ENCODE measurements around the gene OSCP1. TPM values are rescaled to one million over a fixed set of nuclear protein-coding genes. Genes with fewer than 3 reads are reported as not detected.

Gene OSCP1
- total RNA-seq, 1 experiment from 2014 or later: 3.2 TPM

GRCh38 chr1:36383240-36383639, 67.0 kb downstream of the OSCP1 start:
- Histone ChIP-seq H2BK120ac (ENCODE audit: low read depth, low read length, poor library complexity, severe bottlenecking) (no peak overlapping the region), H4K20me1 (ENCODE audit: control insufficient read depth, insufficient read depth, insufficient read length) (no peaks in the 10 kb centered on the region), H3K9me3 (ENCODE audit: control insufficient read depth, low read depth, low read length) (no peaks in the 10 kb centered on the region), H3K79me1 (ENCODE audit: insufficient read depth, low read depth, low read length, poor library complexity, severe bottlenecking) (no peaks in the 10 kb centered on the region), H4K91ac (ENCODE audit: insufficient read length, low read depth, low read length) (no peak overlapping the region), H3K79me2 (ENCODE audit: insufficient read depth, low read length) (peaks cover 12% of the 10 kb centered on the region; the same call in 1 of the 2 replicates), H3T11ph (ENCODE audit: low read length) (no peak overlapping the region), H3K9ac (ENCODE audit: extremely low read depth, insufficient read length, low read length) (no peak overlapping the region), H3K23me2 (ENCODE audit: insufficient read length, low read depth, low read length, poor library complexity, severe bottlenecking) (peaks cover 11% of the 10 kb centered on the region), H2AK5ac (ENCODE audit: insufficient read length, low read length) (no peak overlapping the region), H2BK12ac (ENCODE audit: insufficient read length, low read depth, low read length) (no peak overlapping the region), H3K27me3 (ENCODE audit: insufficient read depth, low read length) (no peaks in the 10 kb centered on the region), H3K56ac (ENCODE audit: insufficient read length, low read depth, low read length) (no peak overlapping the region), H3K23ac (ENCODE audit: insufficient read length, low read depth, low read length) (no peak overlapping the region), H3K4ac (ENCODE audit: low read depth, low read length) (no peak overlapping the region), H4K8ac (replicated peaks; ENCODE audit: insufficient read length, low read depth, low read length) (no peak overlapping the region), H2BK20ac (ENCODE audit: low read depth, low read length, poor library complexity, severe bottlenecking) (no peak overlapping the region), H3K4me2 (ENCODE audit: insufficient read depth, insufficient read length, low read length) (no peak overlapping the region), H3K18ac (ENCODE audit: insufficient read length, low read depth, low read length) (no peak overlapping the region), H4K5ac (ENCODE audit: insufficient read length, low read depth, low read length) (no peak overlapping the region), H2AFZ (ENCODE audit: low read length) (no peak overlapping the region), H2BK5ac (ENCODE audit: insufficient read length, low read length) (no peak overlapping the region), H3K4me1 (ENCODE audit: insufficient read depth, low read length) (peaks cover 5% of the 10 kb centered on the region; the same call in 1 of the 2 replicates), H3K27ac (ENCODE audit: insufficient read length, low read depth, low read length) (no peak overlapping the region), H2BK15ac (ENCODE audit: low read depth, low read length) (no peak overlapping the region), H3K14ac (ENCODE audit: insufficient read depth, low read length) (no peak overlapping the region)
- H3K27ac Mint-ChIP-seq: peak overlapping the region in 2 of 3 experiments; percentile 11 to 78; a peak in 3 of 7 replicates
- no peaks in the 10 kb centered on the region for H3K9me3 Mint-ChIP-seq
- TF ChIP-seq, protein P1, sequence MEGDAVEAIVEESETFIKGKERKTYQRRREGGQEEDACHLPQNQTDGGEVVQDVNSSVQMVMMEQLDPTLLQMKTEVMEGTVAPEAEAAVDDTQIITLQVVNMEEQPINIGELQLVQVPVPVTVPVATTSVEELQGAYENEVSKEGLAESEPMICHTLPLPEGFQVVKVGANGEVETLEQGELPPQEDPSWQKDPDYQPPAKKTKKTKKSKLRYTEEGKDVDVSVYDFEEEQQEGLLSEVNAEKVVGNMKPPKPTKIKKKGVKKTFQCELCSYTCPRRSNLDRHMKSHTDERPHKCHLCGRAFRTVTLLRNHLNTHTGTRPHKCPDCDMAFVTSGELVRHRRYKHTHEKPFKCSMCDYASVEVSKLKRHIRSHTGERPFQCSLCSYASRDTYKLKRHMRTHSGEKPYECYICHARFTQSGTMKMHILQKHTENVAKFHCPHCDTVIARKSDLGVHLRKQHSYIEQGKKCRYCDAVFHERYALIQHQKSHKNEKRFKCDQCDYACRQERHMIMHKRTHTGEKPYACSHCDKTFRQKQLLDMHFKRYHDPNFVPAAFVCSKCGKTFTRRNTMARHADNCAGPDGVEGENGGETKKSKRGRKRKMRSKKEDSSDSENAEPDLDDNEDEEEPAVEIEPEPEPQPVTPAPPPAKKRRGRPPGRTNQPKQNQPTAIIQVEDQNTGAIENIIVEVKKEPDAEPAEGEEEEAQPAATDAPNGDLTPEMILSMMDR (conservative IDR thresholded peaks at IDR 0.05): no peak
- peaks cover 0 to 5% (median 0%) of the 10 kb centered on the region in 3 experiments; a peak in 2 of 7 replicates for H3K36me3 Mint-ChIP-seq (ENCODE audit: insufficient read depth in 1 of 3, low read depth in 3 of 3)
- whole genome bisulfite sequencing (ENCODE audit: extremely low coverage, insufficient read length, low lambda C conversion rate): no CpG with 5 or more reads among the region's 4 CpGs
- peaks cover 33 to 43% of the 10 kb centered on the region in 2 experiments for H3K4me1 Mint-ChIP-seq
- H3K4me3 Mint-ChIP-seq: no peak overlapping the region
- no peaks in the 10 kb centered on the region for H3K27me3 Mint-ChIP-seq (ENCODE audit: low read depth)
- no peak for DNase-seq
